Limb (tissue), 2 donors: ENCODE data around the gene DRC3.
A peak's percentile ranks its signal among the peaks of the same experiment; 100 is the strongest.

Source experiments
- DNase-seq, 2 donors: peaks; one replicate each; pipeline ENCODE4 v3.0.0-alpha.2; 2016; ENCODE audit errors: extremely low spot score in 2 of 2

The DRC3 gene

DNA sequence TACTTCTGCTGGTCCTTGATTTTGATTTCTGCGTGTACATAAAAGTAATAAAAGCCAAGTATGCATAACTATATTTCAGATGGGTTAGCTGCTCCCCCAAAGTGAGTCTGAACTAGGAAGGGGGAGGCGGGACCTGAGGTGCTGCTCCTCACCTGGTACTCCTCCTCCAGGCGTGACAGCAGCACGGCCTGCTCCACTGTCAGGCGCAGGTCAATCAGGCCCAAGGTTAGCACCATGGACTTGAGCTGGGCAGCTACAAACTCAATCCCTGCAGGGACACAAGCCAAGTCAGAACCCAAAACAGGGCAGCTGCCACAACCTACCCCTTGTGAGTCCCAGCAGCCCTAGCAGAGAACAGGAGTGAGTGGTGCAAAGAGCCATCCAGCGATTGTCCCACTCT, 48.3 kb downstream of the DRC3 start:
- no peak for DNase-seq

DNA sequence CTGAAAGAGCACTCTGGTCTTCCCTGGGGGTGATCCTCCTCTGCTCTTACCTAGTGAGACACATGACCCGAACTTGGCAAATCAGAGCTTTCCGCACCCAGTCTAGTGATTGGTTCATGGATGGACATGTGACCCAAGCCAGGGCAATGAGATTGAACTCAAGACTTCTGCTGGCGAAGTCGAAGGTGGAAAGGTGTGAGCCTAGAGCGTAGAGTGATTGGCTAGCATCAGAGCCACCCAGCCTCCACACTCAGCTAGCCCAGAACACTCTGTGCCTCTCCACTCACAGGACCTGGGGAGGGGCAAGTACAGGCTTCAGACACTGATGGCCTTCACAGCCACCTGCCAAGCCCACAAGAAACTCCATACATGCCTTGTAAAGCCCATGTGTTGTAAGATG, 48.7 kb downstream of the DRC3 start:
- no peak for DNase-seq

DNA sequence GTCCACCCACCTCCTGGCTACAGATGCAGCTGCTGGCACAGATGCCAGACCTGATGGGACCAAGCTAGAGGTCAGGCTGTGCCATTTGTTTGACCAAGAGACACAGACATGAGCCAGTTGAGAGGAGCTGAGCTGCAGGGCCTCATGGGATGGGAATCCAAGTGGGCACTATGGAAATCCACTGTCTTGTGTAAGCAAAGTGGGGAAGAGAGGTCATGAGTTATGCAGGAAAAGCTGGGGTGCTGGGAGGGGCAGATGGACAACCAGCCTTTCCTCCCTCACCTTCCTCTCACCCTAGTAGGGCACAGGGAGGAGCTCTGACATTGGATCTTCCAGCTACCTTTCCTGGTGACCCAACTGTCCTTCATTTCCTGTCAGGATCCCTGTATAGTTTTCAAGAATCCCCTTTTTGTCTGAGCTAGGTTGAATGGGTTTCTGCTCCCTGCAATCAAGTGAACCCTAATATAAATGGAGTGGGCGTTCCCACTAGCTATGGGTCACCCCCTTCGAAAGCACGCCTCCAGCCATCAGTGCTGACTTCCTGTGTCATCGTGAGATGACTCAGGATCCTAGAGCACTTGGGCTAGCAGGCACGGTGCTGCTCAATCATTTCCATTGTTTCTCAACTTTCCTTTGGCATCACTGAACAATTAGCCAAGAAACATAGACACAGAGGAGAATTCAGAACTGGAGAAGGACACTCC, 52.7 kb downstream of the DRC3 start:
- DNase-seq: no peak

DNA sequence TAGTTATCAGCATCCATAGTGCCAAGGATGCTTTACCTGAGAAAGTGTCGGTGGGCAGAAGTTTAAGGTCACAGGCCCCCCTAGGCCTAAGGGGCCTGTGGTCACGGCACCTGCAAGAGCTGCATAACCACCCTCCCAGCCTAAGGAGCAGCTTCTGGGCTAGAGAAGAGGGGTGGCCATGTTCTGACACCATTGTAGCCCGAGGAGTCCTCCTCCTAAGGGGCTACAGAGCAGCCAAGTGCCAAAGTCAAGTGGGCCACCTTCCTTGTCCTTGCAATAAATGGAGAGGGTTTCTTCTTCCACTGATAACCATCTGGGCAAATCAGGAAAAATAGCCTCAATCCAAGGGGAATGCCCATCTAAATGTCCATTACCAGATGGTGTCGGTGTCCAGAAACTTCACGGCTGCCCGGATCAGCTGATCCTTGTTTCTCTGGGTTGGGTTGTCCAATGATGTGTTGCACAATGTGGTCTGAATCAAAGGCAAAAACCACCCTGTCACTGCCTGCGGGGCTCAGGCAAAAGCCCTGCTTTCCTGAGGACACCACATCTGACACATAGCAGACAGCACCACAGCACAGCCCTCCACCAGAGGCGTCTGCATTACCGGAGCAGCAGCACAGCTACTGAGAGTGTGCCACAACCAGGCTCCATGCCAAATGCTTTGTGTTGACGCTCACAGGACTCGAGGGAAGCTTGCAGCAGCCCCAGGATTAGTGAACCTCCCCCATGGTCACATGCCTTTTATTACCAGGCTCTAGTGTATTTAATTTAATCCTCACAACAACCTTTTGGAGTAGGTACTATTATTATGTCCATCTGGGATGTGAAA, 53.5 kb downstream of the DRC3 start:
- DNase-seq: no peak

DNA sequence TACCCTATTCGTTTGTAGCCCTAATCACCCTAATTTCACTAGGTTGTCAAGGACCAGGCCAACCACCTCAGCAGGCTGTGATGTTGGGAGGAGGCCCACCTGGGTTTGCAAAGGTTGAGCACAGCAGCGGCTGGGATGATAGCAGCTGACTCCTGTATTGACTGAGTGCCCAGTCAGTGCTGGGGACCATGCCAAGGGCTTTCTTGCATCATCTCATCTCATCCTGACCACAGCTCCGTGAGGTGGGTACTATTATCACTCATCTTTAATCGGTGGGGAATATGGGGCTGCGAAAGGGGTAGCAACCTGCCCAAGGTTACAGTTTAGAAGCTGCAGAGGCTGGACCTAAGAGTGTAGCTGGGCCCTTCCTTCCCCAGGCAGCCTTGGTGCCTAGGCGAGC, 54.6 kb downstream of the DRC3 start:
- DNase-seq: no peak

DNA sequence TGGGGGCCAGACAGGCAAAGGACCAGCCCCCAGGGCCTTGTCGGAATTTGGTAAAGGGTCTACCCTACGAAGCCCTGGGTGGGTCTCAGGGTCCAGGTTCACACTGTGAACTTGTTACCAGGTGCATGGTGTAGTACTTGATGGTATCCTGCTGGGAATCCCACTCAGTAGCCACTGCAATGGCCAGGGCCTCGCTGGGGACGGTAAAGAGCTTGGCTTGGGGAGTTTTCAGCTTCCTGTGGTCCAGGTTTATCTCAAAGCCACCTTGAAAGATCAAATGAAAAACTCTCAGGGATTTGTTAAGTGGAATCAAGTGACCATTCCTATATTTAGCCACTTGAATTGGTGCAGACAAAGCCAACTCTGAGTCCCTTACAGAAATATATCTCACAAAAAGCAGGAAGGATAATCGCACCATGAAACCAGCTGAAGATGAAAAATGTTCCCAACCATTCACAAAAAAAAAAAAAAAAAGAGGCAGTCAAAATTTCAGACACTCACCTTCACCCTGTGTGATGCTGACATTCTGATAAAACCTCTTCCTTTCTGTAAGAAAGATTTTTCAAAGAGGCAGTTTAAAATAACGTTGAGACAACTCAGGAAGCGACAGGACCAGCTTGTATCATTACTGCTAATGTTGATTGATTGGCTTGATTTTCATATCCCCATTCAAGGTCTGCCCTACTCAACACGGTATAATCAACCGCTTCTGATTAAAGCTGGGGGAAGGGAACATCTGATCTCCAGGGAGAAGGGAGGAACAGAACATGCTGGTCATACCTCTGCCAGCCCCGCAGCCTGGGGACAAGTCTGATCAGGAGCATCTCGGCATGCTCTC, 55.7 kb downstream of the DRC3 start:
- DNase-seq: no peak

DNA sequence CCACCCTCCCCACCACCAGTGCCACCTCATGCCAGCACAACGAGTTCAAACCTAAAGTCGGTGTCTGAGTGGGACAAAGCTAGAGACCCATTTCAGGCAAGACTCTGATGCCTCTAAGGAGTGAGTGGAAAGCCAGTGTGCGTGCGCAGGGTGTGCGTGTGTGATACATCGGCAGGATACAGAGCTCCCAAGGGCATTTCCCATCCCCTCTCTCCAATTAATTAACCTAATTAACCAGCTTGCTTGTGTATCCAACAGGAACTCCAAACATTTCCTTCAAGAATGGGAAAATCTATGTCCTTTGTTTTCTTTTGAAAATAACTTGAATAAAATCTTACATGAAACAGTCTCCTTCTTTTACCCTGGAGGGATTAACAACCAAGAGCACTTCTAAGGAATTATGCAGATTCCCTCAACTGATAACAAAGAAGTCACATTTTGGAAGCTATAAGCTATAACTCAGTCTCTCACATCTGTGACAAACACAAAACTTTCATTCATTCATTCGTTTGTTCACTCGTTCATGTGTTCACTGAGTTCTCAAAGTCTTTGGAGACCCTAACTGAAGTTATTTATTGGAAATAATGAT, 56.4 kb downstream of the DRC3 start:
- no peak for DNase-seq

DNA sequence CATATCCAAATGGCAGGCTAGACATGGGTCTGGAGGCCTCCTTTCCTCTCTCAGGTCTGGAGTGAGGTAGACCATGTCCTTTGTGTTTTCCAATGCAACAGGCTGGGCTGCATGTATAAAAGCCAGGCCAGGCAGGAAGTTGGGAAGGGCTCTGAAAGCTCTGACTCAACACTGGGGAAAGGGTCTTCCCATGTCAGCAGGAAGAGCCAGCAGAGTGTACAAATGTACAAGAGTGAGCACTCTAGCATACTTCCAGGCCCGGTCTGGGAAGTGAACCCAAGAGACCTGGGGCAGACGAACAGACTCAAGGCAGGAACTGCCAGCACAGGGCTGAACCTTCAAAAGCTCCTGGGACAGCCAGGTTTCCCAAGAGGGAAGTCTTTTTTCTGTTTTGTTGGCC, 59.3 kb downstream of the DRC3 start:
- DNase-seq: no peak

DNA sequence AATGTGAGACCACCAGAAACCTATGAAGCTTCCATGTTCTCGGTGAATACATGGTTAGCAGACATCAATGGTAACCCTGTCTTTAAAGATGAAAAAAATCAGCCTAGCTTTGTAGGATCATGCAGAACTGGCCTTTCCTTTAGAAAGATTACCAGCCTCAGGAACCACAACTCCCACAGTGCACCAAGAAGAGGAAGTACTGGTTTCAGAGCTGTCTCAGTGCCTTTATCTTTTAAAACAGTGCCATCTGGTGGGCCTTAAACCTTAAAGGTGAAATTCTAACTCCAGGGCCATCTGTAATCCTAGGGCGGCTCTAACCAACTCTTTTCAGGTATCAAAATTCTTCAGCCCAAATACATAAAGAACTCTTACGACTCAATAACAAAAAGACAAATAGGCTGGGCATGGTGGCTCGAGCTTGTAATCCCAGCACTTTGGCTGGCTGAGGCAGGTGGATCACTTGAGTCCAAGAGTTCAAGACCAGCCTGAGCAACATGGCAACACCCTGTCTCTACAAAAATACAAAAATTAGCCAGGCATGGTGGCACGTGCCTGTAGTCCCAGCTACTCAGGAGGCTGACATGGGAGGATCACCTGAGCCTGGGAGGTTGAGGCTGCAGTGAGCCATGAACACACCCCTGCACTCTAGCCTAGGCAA, 60.9 kb downstream of the DRC3 start:
- DNase-seq: peak; percentile 42 to 91

DNA sequence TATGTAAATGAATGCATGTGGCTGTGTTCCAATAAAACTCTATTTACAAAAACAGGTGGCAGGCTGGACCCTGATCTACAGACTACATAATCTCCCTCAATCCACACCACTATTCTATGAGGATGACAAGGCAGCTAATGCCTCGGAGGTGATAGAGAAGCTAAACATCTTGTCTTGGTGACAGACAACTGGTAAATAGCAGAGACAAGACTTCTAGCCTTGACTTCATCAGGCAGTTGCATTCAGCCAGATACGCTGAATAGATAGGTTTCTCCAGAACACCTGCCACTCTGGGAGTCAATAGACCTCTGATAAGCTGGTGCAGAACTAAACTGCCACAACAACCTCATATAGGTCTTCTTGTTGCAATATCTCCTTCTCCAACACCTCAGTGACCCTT, 63.0 kb downstream of the DRC3 start:
- DNase-seq: no peak

DNA sequence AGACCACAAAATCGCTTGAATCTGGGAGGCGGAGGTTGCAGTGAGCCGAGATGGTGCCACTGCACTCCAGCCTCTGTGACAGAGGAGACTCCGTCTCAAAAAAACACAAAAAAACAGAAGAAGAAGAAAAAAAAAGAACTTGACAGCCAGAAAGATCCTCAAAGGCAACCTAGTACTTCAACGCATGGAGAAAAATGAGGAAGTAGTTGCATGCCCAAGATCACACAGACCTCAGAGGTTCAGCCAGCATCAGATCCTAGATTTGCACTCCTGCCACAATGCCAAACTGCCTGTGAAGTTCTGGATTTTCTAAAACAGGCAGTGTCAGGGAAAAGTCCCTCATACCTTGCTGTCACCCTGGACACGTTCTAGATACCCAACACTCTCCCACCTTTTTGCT, 64.8 kb downstream of the DRC3 start:
- DNase-seq: no peak

DNA sequence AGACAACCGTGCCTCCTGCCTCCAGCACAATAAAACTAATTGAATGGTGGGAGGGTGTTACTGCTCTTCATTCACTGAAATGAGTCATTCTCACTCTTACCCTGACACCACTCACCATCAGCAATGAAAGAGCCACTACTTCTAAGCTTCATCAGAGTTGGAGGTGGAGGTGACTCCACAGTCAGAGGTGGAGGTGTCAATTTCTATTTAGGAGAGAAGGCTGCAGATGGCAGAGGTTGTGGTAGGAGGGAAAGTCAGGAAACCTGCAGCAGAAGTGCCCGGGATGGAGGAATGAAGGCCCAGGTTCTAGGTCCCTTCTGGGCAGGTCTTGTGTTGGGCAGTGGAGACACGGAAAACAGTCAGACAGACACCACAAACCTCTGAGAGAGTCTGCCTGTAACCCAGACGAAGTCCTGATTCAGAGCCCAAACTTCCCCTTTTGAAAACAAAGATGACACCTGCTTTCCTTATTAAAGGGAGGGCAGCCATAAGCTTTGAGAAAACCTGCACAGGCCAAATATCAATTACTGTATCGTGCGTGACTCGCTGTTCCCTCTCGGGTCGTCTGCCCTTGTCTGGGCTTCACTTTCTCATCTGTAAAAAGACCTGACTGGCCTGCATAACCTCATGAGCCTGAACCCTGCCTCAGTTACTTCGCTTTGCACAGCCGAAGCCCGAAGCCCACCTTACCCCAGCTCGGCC, 65.6 kb downstream of the DRC3 start:
- DNase-seq: no peak

DNA sequence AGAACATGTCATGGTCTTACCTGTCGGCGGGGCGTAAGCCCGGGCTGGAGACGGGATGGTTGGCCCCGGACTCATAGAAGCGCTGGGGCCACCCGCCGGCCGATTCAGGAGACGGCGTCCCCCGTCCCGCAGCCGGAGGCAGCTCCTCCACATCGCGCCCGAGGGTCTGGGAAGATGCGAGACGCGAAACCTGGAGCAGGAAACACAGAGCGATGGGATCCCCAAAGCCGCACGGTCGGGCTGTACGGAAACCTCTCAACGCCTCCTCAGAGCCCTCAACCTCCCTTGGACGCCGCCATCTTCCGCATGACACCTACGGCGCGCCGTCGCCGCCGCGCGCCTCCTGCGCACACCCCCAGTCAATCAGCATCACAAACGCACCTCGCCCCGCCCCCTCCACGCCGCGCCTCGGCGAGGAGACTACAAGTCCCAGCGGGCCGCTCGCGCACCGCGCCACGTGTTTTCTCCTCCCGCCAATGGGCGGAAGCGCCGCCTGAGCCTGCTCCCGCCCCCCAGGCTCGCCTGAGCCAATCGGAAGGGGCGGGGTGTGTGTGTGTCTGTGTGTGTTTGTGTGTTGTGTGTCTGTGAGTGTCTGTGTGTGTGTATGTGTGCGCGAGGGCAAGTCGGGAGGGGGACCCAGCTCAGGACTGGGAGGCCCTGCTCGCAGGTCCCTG, 66.3 kb downstream of the DRC3 start, which contains the start of the genes ATPAF2 and GID4:
TSS of gene ATPAF2 (minus strand) at position 308 of the 674 bp plus-strand sequence. CDS start at position 153, 155 bp downstream.
TSS of gene GID4 (plus strand) at position 548 of the 674 bp plus-strand sequence. CDS start at position 605, 57 bp downstream.
- peak; percentile 100 for DNase-seq

DNA sequence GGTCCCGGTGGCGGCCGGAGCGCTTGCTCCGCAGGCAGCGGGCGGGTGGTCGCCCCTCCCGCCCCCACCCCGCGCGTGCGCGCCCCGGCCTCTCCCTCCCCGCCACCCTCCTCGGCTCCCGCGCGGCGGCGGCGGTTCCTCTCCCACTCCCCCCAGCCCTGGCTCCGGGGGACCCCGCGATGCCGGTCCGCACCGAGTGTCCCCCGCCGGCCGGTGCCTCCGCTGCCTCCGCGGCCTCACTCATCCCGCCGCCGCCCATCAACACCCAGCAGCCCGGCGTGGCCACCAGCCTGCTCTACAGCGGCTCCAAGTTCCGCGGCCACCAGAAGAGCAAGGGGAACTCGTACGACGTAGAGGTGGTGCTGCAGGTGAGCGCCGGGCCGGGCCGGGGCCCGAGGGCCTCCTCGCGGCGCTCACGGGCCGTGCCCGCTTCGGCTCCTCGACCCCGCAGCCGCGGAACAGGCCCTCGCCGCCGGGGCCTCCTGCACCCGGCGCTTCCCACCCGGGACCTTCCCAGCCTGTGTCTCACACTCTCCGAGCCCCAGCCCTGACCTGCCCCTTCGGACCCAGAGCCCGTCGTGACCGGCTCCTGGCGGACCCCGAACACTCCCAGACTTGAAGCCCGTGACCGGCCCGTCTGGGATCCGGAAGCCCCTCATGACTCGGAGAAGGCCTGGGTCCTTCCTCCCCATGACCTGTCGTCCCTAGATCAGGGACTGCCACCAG, 67.0 kb downstream of the DRC3 start:
- no peak for DNase-seq

DNA sequence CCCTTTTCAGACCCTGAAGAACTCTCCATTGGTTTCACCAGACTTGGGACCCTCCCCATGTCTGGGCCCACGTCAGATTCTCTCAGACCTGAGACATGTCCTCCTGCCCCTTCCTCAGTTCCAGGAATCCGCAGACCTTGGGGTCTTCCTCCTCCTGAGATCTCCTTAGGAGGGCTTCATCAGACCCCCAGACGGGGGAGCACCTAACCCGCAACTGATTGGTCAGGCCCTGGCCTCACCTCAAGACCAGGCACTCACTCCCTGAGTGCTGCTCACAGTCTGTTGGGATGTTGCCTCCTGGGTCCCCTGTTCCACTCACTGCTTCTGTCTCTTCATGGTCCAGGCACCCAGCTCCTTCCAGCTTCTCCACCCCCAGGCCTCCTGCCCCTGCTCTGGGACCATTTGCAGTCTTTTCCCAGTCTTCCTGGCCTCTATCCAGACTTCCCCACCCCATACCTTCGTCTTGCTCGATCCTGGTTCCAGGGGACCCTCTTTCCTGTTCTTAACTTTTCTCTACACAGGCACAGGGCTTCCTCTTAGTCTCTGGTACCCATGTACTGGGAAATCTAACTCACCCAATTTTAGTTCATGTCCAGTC, 67.7 kb downstream of the DRC3 start:
- no peak for DNase-seq

DNA sequence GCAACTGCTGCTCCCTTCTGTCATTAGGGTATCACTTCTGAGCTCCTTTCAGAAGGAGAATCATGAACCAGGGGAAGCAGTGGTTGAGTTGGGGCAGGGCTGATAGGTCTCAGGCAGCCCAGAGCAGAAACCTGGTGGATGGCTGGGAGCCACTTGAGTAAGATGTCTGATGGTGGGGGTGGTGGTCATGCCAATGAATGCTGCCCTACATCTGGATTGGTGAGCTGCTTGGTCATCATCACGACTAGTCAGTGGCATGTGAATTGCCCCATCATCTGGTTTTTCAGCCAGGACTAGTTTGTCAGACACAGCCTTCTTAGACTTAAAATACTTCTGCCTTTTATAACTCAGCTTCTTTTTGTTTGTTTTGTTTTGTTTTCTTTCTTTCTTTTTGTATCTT, 69.1 kb downstream of the DRC3 start:
- no peak for DNase-seq

DNA sequence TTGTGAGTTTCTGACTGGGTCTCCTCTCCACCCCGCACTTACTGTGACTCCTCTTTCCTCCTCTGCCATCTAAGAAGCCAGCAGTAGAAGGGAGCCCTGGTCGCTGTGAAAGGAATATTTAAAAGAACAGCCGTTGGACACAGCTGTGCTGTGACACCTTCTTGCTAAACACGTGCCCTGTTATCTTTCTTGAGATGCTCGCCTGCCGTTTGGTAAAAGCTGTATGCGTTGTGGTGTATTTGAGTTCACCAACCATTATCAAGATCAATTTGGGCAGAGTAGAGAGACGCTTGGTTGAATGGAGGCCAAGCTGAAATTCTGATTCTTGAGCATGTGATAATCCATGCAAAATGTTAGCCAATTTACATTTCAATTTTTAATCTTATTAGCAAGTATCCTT, 70.3 kb downstream of the DRC3 start:
- no peak for DNase-seq

DNA sequence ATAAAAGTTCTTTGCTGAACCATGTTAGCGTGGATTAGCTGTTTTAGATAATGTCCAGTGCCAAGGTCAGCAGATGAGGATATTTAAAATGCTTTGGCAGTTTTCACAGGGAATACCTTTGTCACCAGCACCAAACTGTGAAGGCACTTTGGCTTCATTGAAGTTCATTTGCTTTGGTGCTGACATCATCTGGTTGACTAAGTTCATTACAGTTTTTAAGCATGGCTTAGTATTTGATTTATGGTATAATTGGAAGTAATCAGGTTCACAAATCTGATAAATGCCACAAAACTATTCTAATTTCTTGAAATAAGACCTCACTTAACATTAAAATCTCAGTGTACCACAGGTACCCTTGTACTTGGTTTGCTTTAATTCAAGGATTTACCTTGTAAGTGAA, 70.8 kb downstream of the DRC3 start:
- DNase-seq: no peak

DNA sequence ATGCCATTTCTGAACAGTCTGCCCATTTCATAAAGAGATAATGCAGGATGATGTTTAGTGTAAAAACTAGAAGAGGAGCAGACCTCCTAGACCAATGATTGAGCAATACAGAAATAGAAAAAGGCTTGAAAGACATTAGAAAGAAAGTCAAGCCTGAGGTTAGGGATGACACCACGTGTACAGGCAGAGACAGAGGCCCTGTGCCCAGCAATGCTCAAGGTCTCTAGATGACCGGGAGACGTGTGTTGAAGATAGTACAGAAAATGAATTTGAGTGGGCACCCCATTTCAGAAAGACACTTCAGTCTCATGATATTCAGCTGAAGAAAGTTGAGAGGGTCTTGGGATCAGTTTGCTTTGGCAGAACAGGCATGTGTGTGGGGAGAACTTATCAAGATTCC, 71.9 kb downstream of the DRC3 start:
- no peak for DNase-seq
